ENCODE data around the gene CLCN5. TPM values are rescaled to one million over a fixed set of nuclear protein-coding genes. Genes with fewer than 3 reads are reported as not detected.

The CLCN5 gene
- total and polyA plus RNA-seq, 10 of the 15 experiments (the other 5 are each of a cell fraction or from before 2014, with no cell fraction given): 0.33 to 3.8 (median 2.6) TPM

DNA sequence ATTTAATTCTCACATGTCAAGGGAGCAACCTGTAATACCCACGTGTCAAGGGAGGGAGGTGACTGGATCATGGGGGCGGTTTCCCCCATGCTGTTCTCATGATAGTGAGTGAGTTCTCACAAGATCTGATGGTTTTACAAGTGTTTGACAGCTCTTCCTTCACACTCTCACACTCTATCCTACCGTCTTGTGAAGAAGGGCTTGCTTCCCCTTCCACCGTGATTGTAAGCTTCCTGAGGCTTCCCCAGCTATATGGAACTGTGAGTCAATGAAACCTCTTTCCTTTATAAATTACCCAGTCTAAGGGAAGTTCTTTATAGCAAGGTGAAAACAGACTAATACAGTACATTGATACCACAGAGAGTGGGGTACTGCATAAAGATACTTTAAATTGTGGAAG, 25.4 kb upstream of the CLCN5 start (continued):
- TF ChIP-seq ZBTB33 (IDR thresholded peaks at IDR 0.05) (no peak), NR2F1 (conservative IDR thresholded peaks at IDR 0.05) (no peak), MEF2B (IDR thresholded peaks at IDR 0.05; ENCODE audit: partially characterized antibody, poor library complexity, severe bottlenecking) (no peak), PAX8 (IDR thresholded peaks at IDR 0.05) (no peak), NKRF (conservative IDR thresholded peaks at IDR 0.05) (no peak)

GRCh38 chrX:49901048-49901447, 21.3 kb upstream of the CLCN5 start:
- CTCF ChIA-PET: interaction anchor here (1.4 to 1.5 kb wide), 2 partner anchors 15 to 18 kb away, joined by 4 read pairs; no protein-coding TSS in a partner anchor
- Histone ChIP-seq H4K20me1 (ENCODE audit: control insufficient read depth, insufficient read depth) (no peaks in the 10 kb centered on the region), H3K9me3 (replicated peaks; ENCODE audit: control insufficient read depth, insufficient read depth, low read length) (peaks cover 3% of the 10 kb centered on the region; the same call in 1 of the 3 replicates), H3K27me3 (replicated peaks in 1 of 2; ENCODE audit: control insufficient read depth in 2 of 2, insufficient read depth in 2 of 2, low read length in 1 of 2) (no peaks in the 10 kb centered on the region), H3K4me2 (ENCODE audit: control insufficient read depth, insufficient read depth) (no peak overlapping the region), H3K9ac (ENCODE audit: control insufficient read depth, insufficient read depth, low read length) (no peak overlapping the region), H2AFZ (ENCODE audit: control insufficient read depth, low read depth, low read length) (no peak overlapping the region), H3K27ac (ENCODE audit: control insufficient read depth, insufficient read depth) (no peak overlapping the region), H3K79me2 (ENCODE audit: control insufficient read depth, insufficient read depth, low read length) (no peaks in the 10 kb centered on the region), H3K4me3 (no peak overlapping the region), H3K4me1 (ENCODE audit: control insufficient read depth, insufficient read depth, low read length) (no peaks in the 10 kb centered on the region), H3K36me3 (ENCODE audit: control insufficient read depth in 2 of 2, insufficient read depth in 2 of 2, low read length in 1 of 2) (no peaks in the 10 kb centered on the region)
- intact Hi-C loops (cut with micrococcal nuclease; ENCODE audit: unreplicated experiment) (no loop called here), in situ Hi-C loops (cut with MboI) (no loop called here)
- DNase-seq (ENCODE audit: low read depth, low spot score) (no peak), FAIRE-seq (no peak), ATAC-seq (no peak)
- no peak for TF ChIP-seq DPF2 (IDR thresholded peaks at IDR 0.05)
- TF ChIP-seq ZNF217 (IDR thresholded peaks at IDR 0.05): no peak
- no peak for TF ChIP-seq STAT3 (IDR thresholded peaks at IDR 0.05; ENCODE audit: low read depth, low read length)
- no peak for TF ChIP-seq IRF5 (IDR thresholded peaks at IDR 0.05; ENCODE audit: borderline replicate concordance)
- no peak for TF ChIP-seq BHLHE40 (IDR thresholded peaks at IDR 0.05; ENCODE audit: borderline replicate concordance in 1 of 2, low read depth in 2 of 2, low read length in 1 of 2)
- no peak for TF ChIP-seq CHD2 (IDR thresholded peaks at IDR 0.05; ENCODE audit: borderline replicate concordance, low read depth, low read length)
- no peak for TF ChIP-seq CTCF (IDR thresholded peaks at IDR 0.05 in 2 of 3, conservative IDR thresholded peaks at IDR 0.05 in 1 of 3; ENCODE audit: control insufficient read depth in 2 of 3, extremely low read depth in 1 of 3, insufficient read depth in 1 of 3, low read depth in 3 of 3, low read length in 3 of 3)
- TF ChIP-seq HSF1 (IDR thresholded peaks at IDR 0.05; ENCODE audit: low read depth, low read length): no peak
- TF ChIP-seq GABPA (IDR thresholded peaks at IDR 0.05; ENCODE audit: low read depth): no peak
- TF ChIP-seq TCF7 (IDR thresholded peaks at IDR 0.05; ENCODE audit: borderline replicate concordance): no peak
- TF ChIP-seq CBX5 (IDR thresholded peaks at IDR 0.05; ENCODE audit: low read depth): no peak
- no TSS peak for BruUV-seq (replicated peaks)
- POLR2A ChIA-PET: no interaction called here
- RAD21 ChIA-PET (ENCODE audit: unreplicated experiment): no interaction called here
- SMC1A ChIA-PET (ENCODE audit: uncharacterized antibody, unreplicated experiment): no interaction called here
